HG03064 (cell line): ENCODE measurements around the gene TRAF3.

Source experiments
- ATAC-seq: cut with Tn5 transposase; IDR thresholded peaks from one replicate; pipeline ENCODE4 v1.9.1; 2021; ENCODE audit warnings: low read depth; ENCODE audit not compliant: unreplicated experiment

The TRAF3 gene

GRCh38 chr14:102775855-102776760, 1.1 kb upstream of the TRAF3 start:
- no peak for ATAC-seq

- no peak for ATAC-seq
Measured at GRCh38 chr14:102777711-102778337, 575 bp downstream of the TRAF3 start.

GRCh38 chr14:102778338-102779083, 1.3 kb downstream of the TRAF3 start:
- no peak for ATAC-seq

GRCh38 chr14:102779084-102779462, 1.8 kb downstream of the TRAF3 start:
- ATAC-seq = no peak

GRCh38 chr14:102779574-102780315, 2.5 kb downstream of the TRAF3 start:
- ATAC-seq = no peak

- ATAC-seq = no peak
Measured at GRCh38 chr14:102781063-102781462, 3.8 kb downstream of the TRAF3 start.

GRCh38 chr14:102782974-102783373, 5.7 kb downstream of the TRAF3 start:
- no peak for ATAC-seq

- no peak for ATAC-seq
Measured at GRCh38 chr14:102784892-102785594, 7.8 kb downstream of the TRAF3 start.

GRCh38 chr14:102785595-102785963, 8.3 kb downstream of the TRAF3 start:
- no peak for ATAC-seq

GRCh38 chr14:102786768-102787167, 9.5 kb downstream of the TRAF3 start:
- ATAC-seq = no peak

- ATAC-seq = no peak
Measured at GRCh38 chr14:102789349-102789748, 12.1 kb downstream of the TRAF3 start.

GRCh38 chr14:102793531-102794328, 16.5 kb downstream of the TRAF3 start:
- ATAC-seq = no peak

- no peak for ATAC-seq
Measured at GRCh38 chr14:102795060-102795925, 18.0 kb downstream of the TRAF3 start.

GRCh38 chr14:102796661-102797190, 19.5 kb downstream of the TRAF3 start:
- no peak for ATAC-seq

- ATAC-seq = peak; percentile 57
Measured at GRCh38 chr14:102798926-102799325, 21.7 kb downstream of the TRAF3 start.

- no peak for ATAC-seq
Measured at GRCh38 chr14:102799684-102800562, 22.7 kb downstream of the TRAF3 start.
